Measurements from ENCODE around the gene RSBN1L.

Gene RSBN1L

DNA sequence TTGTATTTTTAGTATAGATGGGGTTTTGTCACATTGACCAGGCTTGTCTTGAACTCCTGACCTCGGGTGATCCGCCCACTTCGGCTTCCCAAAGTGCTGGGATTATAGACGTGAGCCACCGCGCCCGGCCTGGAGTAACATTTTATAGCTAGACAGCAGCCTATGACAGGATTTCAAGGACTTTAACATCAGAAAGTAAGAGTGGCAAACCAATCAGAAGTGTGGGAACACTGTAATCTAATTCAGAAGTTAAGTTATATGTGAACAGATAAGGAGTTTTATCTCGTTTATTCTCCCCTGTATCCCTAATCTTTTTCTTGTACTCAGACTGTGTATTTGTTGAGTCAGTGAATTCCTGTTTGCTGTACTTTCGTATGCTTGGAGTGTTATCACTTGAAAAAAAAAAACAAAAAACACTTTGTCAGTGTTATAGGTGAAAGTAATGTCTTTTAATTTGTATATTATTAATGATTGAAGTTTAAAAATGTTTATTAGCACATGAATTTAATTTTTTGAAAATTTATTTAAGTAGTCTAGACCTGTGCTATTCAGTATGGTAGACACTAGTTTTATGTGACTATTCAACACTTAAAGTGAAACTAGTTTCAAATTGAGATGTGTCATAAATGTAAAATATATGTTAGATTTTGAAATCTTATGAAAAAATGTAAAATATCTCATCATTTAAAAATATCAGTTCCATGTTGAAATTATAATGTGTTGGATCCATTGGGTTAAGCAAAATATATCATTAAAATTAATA, 38.6 kb downstream of the RSBN1L start:
- no peak for DNase-seq

GRCh38 chr7:77735457-77735856, 39.2 kb downstream of the RSBN1L start:
- no peak for DNase-seq

GRCh38 chr7:77736991-77737390, 40.7 kb downstream of the RSBN1L start:
- no peak for DNase-seq

GRCh38 chr7:77738382-77738781, 42.1 kb downstream of the RSBN1L start:
- DNase-seq, result no peak

- no peak for DNase-seq
Measured at GRCh38 chr7:77738871-77739270, 42.6 kb downstream of the RSBN1L start.

- no peak for DNase-seq
Measured at GRCh38 chr7:77740257-77740656, 44.0 kb downstream of the RSBN1L start.

DNA sequence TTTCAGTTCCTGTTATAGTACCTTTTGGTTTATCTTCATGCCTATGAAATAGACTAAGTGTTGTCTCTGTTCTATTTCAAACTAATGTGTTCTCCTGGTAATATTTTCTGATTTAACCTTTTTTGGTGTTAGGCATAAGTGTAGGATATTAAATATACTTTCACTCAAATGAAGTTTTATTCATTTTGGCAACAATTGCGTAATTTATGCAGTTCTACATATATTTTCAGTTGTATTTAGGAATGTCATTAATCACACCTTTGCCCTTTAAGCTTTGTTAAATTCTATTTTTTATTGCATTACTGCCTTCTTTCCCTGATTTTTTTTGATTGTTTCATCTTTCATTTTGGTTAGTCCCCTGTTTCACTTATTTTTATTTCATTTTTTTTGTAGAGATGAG, 47.3 kb downstream of the RSBN1L start:
- no peak for DNase-seq

DNA sequence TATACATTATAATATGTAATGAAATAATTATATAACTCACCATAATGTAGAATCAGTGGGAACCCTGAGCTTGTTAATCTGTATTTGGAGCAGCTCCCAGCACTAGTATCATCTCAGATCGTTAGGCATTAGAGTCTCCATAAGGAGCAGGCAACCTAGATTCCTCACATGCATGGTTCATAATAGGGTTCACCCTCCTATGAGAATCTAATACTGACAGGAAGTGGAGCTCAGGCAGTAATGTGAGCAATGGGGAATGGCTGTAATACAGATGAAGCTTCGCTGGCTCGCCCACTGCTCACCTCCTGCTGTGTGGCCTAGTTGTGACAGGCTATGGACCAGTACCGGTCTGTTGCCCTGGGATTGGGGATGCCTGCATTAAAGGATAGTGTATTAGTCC, 49.5 kb downstream of the RSBN1L start:
- DNase-seq, result no peak

GRCh38 chr7:77746164-77746823, 50.0 kb downstream of the RSBN1L start:
- DNase-seq, result no peak

GRCh38 chr7:77746824-77747165, 50.5 kb downstream of the RSBN1L start:
- DNase-seq, result no peak

DNA sequence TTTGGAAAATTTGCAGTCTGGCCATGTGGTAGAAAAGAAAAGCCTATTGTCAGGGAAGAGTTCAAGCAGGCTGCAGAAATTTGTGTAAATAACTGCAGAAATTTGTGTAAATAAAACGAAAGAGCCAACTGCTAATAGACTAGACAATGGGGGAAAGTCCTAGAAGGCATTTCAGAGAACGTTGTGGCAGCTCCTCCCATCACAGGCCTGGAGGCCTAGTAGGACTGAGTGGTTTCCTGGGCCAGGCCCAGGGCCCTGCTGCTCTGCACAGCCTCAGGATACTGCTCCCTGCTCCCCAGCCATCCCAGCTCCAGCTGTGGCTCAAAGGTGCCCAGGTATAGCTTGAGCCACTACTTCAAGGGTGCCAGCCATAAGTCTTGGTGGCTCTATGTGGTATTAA, 50.9 kb downstream of the RSBN1L start:
- DNase-seq, result no peak

- no peak for DNase-seq
Measured at GRCh38 chr7:77747718-77748117, 51.5 kb downstream of the RSBN1L start.

- DNase-seq, result no peak
Measured at GRCh38 chr7:77752016-77752415, 55.8 kb downstream of the RSBN1L start.

DNA sequence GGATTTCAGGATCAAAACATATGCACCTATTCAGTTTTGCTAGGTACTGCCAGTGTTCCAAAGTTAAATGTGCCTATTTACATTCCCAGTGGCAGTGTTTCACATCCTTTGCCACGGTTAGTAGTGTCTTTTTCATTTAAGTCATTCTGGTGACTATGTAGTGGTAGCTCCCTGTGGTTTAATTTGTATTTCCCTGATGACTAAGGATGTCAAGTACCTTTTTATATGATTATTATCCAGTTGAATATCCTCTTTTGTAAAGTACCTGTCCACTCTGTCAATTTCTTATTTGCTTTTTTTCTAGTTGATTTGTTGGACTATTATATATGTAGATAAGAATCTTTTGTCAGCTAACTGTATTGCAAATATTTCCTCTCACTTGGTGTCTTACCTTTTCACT, 56.9 kb downstream of the RSBN1L start:
- no peak for DNase-seq

GRCh38 chr7:77757589-77757988, 61.3 kb downstream of the RSBN1L start:
- no peak for DNase-seq

DNA sequence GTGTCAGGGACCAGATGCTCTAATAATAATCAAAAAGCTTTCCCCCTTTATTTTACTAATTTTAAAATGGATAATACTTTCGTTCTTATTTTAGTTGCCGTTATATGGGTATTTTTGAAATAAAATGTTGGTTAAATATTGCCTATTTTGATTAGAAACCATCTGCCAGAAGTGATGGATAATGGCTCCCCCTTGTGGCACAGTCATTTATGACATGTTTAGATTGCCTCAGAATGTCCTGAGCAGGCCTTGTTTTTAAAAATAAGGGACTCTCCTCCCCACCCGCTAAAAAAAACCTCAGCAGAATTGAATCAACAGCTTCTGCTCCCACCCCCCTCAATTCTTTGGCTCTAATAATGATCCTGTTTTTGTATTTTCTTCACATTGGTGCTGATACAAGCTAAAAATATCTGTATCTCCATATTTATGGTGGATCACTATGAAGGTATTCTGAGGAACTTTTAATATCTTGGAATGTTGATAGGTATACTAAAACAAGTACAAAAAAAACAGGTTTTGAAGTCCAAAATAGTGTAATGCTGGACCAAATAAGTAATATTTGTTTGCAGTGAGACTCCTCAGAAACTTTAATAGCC, 63.1 kb downstream of the RSBN1L start:
- peak; percentile 67 for DNase-seq

DNA sequence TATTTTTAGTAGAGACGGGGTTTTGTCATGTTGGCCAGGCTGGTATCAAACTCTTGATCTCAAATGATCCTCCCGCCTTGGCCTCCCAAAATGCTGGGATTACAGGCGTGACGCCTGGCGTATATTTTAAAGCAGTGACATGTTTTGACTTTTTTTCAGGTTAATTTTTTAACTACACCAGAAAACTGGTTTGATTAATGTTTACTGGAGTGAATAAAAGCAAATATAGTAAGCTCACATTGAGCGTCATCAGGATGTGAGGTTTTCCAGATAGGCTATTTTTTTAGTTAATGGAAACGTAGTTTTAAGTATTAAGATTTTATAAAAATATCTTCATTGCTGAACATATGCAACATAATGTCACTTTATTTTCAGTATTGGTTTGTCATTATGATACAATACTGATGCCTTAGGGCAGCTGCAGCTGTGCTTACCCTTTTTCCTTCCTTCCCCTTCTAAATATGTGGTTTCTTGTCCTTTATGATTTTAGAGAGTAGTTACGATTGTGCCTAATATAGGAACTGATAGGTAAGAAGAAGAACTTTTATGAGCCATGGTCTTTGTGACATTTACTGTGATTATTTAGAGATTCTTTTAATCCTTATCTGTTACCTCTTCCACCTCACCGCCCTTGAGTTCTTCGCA, 64.7 kb downstream of the RSBN1L start:
- no peak for DNase-seq

DNA sequence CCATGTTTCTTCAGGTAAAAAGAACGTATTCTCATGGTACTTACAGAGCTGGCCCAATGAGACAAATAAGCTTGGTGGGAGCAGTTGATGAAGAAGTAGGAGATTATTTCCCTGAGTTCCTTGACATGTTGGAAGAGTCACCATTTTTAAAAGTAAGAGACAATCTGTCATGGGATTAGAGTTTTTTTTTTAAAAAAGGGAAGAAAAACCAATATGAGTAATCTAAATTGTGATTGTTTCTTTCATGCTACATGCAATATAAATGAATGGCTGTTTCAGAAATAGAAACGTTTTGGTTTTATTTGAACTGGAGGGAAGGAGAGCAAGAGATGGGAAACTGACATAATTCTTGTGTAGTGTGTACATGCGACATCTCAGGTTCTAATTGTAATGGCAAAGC, 69.2 kb downstream of the RSBN1L start:
- DNase-seq, result no peak

DNA sequence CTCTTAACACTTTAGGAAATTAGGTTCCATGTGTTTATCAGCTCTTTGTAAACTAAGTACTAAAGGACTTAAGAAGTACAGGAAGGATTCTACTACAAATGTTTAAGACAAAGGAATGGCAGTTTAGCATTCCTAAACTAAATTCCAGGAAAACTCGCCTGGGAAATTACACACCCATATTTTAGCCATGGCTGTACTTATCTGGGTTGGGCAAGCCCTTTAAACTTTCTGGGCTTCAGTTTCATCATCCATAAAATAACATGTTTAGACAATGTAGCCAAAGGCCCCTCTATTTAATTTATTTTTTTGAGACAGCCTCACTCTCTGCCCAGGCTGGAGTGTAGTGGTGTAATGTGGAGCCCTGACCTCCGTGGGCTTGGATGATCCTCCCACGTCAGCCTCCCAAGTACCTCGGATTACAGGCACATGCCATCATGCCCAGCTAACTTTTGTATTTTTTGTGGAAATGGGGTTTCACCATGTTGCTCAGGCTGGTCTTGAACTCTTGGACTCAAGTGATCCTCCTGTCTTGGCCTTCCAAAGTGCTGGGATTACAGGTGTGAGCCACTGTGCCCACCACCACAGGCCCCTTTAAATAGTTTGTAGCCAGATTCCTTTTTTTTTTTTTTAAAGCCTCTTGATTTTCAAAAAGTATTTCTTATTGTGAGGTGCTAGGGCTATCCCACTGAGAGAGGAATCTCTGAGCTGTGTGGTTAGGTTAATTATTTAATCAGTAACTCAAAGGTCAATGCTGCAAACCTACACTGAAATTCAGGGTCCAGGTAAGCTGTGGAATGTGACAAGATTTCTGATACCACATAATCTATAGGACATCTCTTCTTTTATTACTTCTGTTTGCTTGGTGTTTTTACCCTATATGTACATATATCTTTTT, 69.9 kb downstream of the RSBN1L start:
- no peak for DNase-seq

DNA sequence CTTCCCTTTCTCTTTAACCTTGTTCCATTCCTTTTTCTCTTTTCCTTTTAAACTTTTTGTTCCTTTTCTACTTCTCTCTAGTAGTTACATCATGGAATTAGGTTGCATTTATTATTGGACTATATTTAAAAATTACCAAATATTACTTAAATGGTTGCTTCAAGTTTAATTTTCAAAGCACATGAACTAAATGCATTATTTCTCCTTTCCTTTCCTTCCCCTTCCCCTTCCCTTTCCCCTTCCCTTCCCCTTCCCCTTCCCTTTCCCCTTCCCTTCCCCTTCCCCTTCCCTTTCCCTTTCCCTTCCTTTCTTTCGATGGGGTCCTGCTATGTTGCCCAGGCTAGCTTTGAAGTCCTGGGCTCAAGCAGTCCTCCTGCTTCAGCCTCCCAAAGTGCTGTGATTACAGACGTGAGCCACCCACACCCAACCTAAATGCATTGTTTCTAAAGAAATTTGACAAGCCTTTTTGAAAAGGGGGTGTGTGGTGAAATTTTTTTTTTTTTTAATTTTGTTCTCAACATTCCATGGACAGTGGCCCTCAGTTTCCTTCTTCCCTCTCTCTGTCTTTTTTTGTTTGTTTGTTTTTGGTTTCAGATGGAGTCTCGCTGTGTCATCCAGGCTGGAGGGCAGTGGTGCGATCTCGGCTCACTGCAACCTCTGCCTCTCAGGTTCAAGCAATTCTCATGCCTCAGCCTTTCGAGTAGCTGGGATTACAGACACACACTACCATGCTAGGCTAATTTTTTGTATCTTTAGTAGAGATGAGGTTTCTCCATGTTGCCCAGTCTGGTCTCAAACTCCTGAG, 70.7 kb downstream of the RSBN1L start:
- DNase-seq, result no peak

- DNase-seq, result no peak
Measured at GRCh38 chr7:77770316-77770715, 74.1 kb downstream of the RSBN1L start.

DNA sequence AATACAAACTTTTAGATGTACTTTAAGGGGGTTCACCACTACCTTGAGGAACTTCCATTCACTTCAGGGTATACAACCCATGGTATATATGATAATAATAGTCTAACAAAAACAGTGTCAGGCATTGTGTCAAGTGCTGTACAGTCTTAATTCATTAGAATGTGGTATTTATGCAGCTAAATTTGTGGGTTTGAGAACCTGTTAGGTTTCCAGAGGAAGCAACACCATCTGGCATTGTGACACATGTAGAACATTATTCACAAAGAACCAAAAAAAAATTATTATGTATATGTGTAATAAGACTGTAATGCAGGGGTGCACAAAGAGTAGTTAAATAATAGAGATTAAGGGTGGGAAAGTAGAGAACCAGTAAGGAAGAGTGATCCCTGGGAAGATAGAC, 75.6 kb downstream of the RSBN1L start:
- DNase-seq, result no peak

Data from activated CD8-positive, alpha-beta memory T cell treated with anti-CD3 and anti-CD28 coated beads, Interleukin-2, amount 50 U/mL, for 4 hours (primary cell).